ENCODE measurements around the gene ZNF169.
"Not testable (repeated sequence)": the region's sequence is repeated elsewhere in the genome, so short reads cannot be mapped to it uniquely, and the experiment has no call there.

Gene ZNF169

GRCh38 chr9:94228616-94229015 is 30.5 kb upstream of the ZNF169 start:
- H3K9me3 ChIP-seq (ENCODE audit: insufficient read depth, low read length) = no peaks in the 10 kb centered on the region
- no peaks in the 10 kb centered on the region for H3K36me3 ChIP-seq (ENCODE audit: low read length)
- no peak overlapping the region for H3K4me3 ChIP-seq (ENCODE audit: insufficient read depth, low read length, poor library complexity, severe bottlenecking)
- TF ChIP-seq CTCF (IDR thresholded peaks at IDR 0.05; ENCODE audit: insufficient read depth, low read length, poor library complexity, severe bottlenecking) (no peak), EZH2phosphoT487 (conservative IDR thresholded peaks at IDR 0.05; ENCODE audit: low read length) (no peak)
- no peaks in the 10 kb centered on the region for H3K27me3 ChIP-seq (ENCODE audit: low read length)
- no peak overlapping the region for H2AFZ ChIP-seq (ENCODE audit: low read depth, low read length, severe bottlenecking)
- no peaks in the 10 kb centered on the region for H3K9me2 ChIP-seq (replicated peaks; ENCODE audit: insufficient read depth, low read length)
- H4K20me1 ChIP-seq (ENCODE audit: low read depth, low read length) = no peaks in the 10 kb centered on the region
- no peak overlapping the region for H3K4me2 ChIP-seq (ENCODE audit: low read depth, low read length, poor library complexity, severe bottlenecking)
- no peaks in the 10 kb centered on the region for H3F3A ChIP-seq (ENCODE audit: insufficient read depth)
- H3K9ac ChIP-seq (ENCODE audit: low read length) = no peak overlapping the region
- no peak overlapping the region for H3K27ac ChIP-seq (ENCODE audit: low read depth, low read length)
- no peaks in the 10 kb centered on the region for H3K79me2 ChIP-seq (ENCODE audit: insufficient read depth, low read length)

DNA sequence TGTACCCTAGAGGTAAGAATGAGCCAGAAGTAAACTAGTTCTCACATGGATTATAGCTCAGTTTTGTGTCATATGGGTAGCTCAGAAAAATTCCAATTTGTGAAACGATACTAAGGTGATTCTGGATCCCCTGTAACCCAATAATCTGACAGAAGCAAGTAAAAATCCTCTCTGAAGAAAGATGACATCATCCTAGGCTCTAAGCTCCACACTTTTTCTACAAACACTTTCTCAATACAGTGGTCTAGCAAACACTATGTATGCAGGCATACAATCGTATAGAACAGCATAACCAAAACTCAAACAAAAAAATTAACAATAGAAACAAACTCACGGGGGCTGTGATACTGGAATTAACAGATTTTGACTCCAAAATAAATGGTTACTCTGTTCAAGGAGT is 26.7 kb upstream of the ZNF169 start:
- Histone ChIP-seq H3K79me2 (ENCODE audit: insufficient read depth, low read length) (no peaks in the 10 kb centered on the region), H3K27ac (ENCODE audit: low read depth, low read length) (no peak overlapping the region), H3F3A (ENCODE audit: insufficient read depth) (no peaks in the 10 kb centered on the region), H2AFZ (ENCODE audit: low read depth, low read length, severe bottlenecking) (no peak overlapping the region), H3K4me3 (ENCODE audit: insufficient read depth, low read length, poor library complexity, severe bottlenecking) (no peak overlapping the region), H3K27me3 (ENCODE audit: low read length) (no peaks in the 10 kb centered on the region), H3K9me2 (replicated peaks; ENCODE audit: insufficient read depth, low read length) (no peaks in the 10 kb centered on the region), H3K4me2 (ENCODE audit: low read depth, low read length, poor library complexity, severe bottlenecking) (no peak overlapping the region), H4K20me1 (ENCODE audit: low read depth, low read length) (no peaks in the 10 kb centered on the region), H3K36me3 (ENCODE audit: low read length) (no peaks in the 10 kb centered on the region), H3K9me3 (ENCODE audit: insufficient read depth, low read length) (no peaks in the 10 kb centered on the region), H3K9ac (ENCODE audit: low read length) (no peak overlapping the region)
- TF ChIP-seq EZH2phosphoT487 (conservative IDR thresholded peaks at IDR 0.05; ENCODE audit: low read length) (no peak), CTCF (IDR thresholded peaks at IDR 0.05; ENCODE audit: insufficient read depth, low read length, poor library complexity, severe bottlenecking) (no peak)

- not testable (repeated sequence) for H3K27ac ChIP-seq (ENCODE audit: low read depth, low read length); H4K20me1 ChIP-seq (ENCODE audit: low read depth, low read length); H3K9me3 ChIP-seq (ENCODE audit: insufficient read depth, low read length); H3K9ac ChIP-seq (ENCODE audit: low read length); H3K27me3 ChIP-seq (ENCODE audit: low read length); H3K36me3 ChIP-seq (ENCODE audit: low read length); H3F3A ChIP-seq (ENCODE audit: insufficient read depth); H3K79me2 ChIP-seq (ENCODE audit: insufficient read depth, low read length); H3K4me2 ChIP-seq (ENCODE audit: low read depth, low read length, poor library complexity, severe bottlenecking); H3K9me2 ChIP-seq (replicated peaks; ENCODE audit: insufficient read depth, low read length); H3K4me3 ChIP-seq (ENCODE audit: insufficient read depth, low read length, poor library complexity, severe bottlenecking); H2AFZ ChIP-seq (ENCODE audit: low read depth, low read length, severe bottlenecking)
These were observed 18.0 kb upstream of the ZNF169 start for GRCh38 chr9:94241098-94241497.

- Histone ChIP-seq H3K9me2 (replicated peaks; ENCODE audit: insufficient read depth, low read length) (no peaks in the 10 kb centered on the region), H3F3A (ENCODE audit: insufficient read depth) (no peaks in the 10 kb centered on the region), H3K79me2 (ENCODE audit: insufficient read depth, low read length) (no peaks in the 10 kb centered on the region), H4K20me1 (ENCODE audit: low read depth, low read length) (no peaks in the 10 kb centered on the region), H2AFZ (ENCODE audit: low read depth, low read length, severe bottlenecking) (no peak overlapping the region), H3K4me2 (ENCODE audit: low read depth, low read length, poor library complexity, severe bottlenecking) (no peak overlapping the region), H3K9ac (ENCODE audit: low read length) (no peak overlapping the region), H3K9me3 (ENCODE audit: insufficient read depth, low read length) (no peaks in the 10 kb centered on the region), H3K36me3 (ENCODE audit: low read length) (no peaks in the 10 kb centered on the region), H3K4me3 (ENCODE audit: insufficient read depth, low read length, poor library complexity, severe bottlenecking) (no peak overlapping the region), H3K27me3 (ENCODE audit: low read length) (no peaks in the 10 kb centered on the region), H3K27ac (ENCODE audit: low read depth, low read length) (no peak overlapping the region)
- TF ChIP-seq EZH2phosphoT487 (conservative IDR thresholded peaks at IDR 0.05; ENCODE audit: low read length) = no peak
- TF ChIP-seq CTCF (IDR thresholded peaks at IDR 0.05; ENCODE audit: insufficient read depth, low read length, poor library complexity, severe bottlenecking) = no peak
These were observed 13.4 kb upstream of the ZNF169 start for GRCh38 chr9:94245651-94246050.

Measured in SU-DHL-6 (cell line).